ENCODE data around the gene RSPO3. TPM values are rescaled to one million over a fixed set of nuclear protein-coding genes. Genes with fewer than 3 reads are reported as not detected.
"Not testable (repeated sequence)": the region's sequence is repeated elsewhere in the genome, so short reads cannot be mapped to it uniquely, and the experiment has no call there.

The RSPO3 gene
- polyA plus RNA-seq, 3 donors = 5.9 to 21.1 (median 15.2) TPM

GRCh38 chr6:127201321-127201720 is 82.8 kb downstream of the RSPO3 start:
- DNase-seq = no peak

- DNase-seq = no peak
Measured at GRCh38 chr6:127202676-127203075, 84.2 kb downstream of the RSPO3 start.

- DNase-seq = no peak
Measured at GRCh38 chr6:127204281-127204680, 85.8 kb downstream of the RSPO3 start.

GRCh38 chr6:127205036-127205435 is 86.6 kb downstream of the RSPO3 start:
- DNase-seq = no peak

GRCh38 chr6:127206531-127207095 is 88.1 kb downstream of the RSPO3 start:
- no peak for DNase-seq

- DNase-seq = no peak
Measured at GRCh38 chr6:127207591-127208120, 89.2 kb downstream of the RSPO3 start.

GRCh38 chr6:127210725-127211124 is 92.3 kb downstream of the RSPO3 start:
- DNase-seq = no peak

GRCh38 chr6:127212376-127212775 is 93.9 kb downstream of the RSPO3 start:
- DNase-seq = no peak

GRCh38 chr6:127214032-127214431 is 95.6 kb downstream of the RSPO3 start:
- not testable (repeated sequence) for DNase-seq

GRCh38 chr6:127214531-127214930 is 96.1 kb downstream of the RSPO3 start:
- not testable (repeated sequence) for DNase-seq

- no peak for DNase-seq
Measured at GRCh38 chr6:127215931-127216330, 97.5 kb downstream of the RSPO3 start.

GRCh38 chr6:127216810-127217789 is 98.6 kb downstream of the RSPO3 start:
- DNase-seq = no peak

GRCh38 chr6:127219869-127220268 is 101.4 kb downstream of the RSPO3 start:
- DNase-seq = no peak

GRCh38 chr6:127221201-127221600 is 102.7 kb downstream of the RSPO3 start:
- no peak for DNase-seq

- no peak for DNase-seq
Measured at GRCh38 chr6:127222418-127222817, 103.9 kb downstream of the RSPO3 start.

GRCh38 chr6:127225497-127225896 is 107.0 kb downstream of the RSPO3 start:
- DNase-seq = no peak

- not testable (repeated sequence) for DNase-seq
Measured at GRCh38 chr6:127233819-127234218, 115.3 kb downstream of the RSPO3 start.

- no peak for DNase-seq
Measured at GRCh38 chr6:127243501-127243900, 125.0 kb downstream of the RSPO3 start.

Other genes starting within 250 kb of the RSPO3 start
- 10 to 100 TPM; 77.5 to 92.9 (median 89.0) TPM for gene RNF146, start 148.2 kb downstream of the RSPO3 start, polyA plus RNA-seq (ENCODE audit: insufficient read length in 3 of 3)
- gene ECHDC1, start 224.9 kb downstream of the RSPO3 start, polyA plus RNA-seq (ENCODE audit: insufficient read length in 3 of 3) = 10 to 100 TPM; 73.6 to 77.7 (median 77.6) TPM